ENCODE measurements around the gene CYB5R4.

DNA sequence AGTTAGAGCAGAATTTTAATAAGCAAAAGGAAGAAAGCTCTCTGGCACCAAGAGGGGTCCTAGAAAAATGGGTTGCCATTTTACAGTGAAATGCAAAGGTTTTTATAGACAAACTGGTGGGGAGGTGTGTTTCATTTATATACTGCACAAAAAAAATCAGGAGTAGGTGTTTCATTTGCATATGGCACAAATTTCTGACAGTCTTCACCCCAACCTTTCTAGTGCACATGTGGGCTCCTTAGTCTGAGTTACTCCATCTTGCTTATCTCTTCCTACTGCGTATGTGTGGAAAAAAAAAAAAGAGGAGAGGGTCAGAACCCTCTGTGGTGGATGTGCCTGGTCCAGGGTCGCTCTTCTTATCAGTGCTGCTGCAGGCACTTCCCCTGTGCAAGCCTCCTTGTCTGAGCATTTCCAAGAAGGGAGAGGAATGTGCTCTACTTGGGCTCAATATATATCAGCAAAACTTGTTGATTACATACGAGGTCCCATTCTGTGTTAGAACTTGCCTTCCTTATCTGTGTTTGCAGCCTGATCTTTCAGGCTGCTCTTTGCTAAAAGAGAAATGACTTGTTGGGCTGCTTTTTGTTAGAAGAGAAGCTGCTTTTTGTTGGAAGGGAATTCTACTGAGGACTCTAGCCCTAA, 115.0 kb downstream of the CYB5R4 start:
- TF ChIP-seq, protein P1, sequence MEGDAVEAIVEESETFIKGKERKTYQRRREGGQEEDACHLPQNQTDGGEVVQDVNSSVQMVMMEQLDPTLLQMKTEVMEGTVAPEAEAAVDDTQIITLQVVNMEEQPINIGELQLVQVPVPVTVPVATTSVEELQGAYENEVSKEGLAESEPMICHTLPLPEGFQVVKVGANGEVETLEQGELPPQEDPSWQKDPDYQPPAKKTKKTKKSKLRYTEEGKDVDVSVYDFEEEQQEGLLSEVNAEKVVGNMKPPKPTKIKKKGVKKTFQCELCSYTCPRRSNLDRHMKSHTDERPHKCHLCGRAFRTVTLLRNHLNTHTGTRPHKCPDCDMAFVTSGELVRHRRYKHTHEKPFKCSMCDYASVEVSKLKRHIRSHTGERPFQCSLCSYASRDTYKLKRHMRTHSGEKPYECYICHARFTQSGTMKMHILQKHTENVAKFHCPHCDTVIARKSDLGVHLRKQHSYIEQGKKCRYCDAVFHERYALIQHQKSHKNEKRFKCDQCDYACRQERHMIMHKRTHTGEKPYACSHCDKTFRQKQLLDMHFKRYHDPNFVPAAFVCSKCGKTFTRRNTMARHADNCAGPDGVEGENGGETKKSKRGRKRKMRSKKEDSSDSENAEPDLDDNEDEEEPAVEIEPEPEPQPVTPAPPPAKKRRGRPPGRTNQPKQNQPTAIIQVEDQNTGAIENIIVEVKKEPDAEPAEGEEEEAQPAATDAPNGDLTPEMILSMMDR (IDR thresholded peaks at IDR 0.05): no peak
- TF ChIP-seq, protein P2, sequence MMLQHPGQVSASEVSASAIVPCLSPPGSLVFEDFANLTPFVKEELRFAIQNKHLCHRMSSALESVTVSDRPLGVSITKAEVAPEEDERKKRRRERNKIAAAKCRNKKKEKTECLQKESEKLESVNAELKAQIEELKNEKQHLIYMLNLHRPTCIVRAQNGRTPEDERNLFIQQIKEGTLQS (CRISPR knock-in tag; conservative IDR thresholded peaks at IDR 0.05): no peak
- TF ChIP-seq, protein P3, sequence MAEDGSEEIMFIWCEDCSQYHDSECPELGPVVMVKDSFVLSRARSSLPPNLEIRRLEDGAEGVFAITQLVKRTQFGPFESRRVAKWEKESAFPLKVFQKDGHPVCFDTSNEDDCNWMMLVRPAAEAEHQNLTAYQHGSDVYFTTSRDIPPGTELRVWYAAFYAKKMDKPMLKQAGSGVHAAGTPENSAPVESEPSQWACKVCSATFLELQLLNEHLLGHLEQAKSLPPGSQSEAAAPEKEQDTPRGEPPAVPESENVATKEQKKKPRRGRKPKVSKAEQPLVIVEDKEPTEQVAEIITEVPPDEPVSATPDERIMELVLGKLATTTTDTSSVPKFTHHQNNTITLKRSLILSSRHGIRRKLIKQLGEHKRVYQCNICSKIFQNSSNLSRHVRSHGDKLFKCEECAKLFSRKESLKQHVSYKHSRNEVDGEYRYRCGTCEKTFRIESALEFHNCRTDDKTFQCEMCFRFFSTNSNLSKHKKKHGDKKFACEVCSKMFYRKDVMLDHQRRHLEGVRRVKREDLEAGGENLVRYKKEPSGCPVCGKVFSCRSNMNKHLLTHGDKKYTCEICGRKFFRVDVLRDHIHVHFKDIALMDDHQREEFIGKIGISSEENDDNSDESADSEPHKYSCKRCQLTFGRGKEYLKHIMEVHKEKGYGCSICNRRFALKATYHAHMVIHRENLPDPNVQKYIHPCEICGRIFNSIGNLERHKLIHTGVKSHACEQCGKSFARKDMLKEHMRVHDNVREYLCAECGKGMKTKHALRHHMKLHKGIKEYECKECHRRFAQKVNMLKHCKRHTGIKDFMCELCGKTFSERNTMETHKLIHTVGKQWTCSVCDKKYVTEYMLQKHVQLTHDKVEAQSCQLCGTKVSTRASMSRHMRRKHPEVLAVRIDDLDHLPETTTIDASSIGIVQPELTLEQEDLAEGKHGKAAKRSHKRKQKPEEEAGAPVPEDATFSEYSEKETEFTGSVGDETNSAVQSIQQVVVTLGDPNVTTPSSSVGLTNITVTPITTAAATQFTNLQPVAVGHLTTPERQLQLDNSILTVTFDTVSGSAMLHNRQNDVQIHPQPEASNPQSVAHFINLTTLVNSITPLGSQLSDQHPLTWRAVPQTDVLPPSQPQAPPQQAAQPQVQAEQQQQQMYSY (CRISPR knock-in tag; IDR thresholded peaks at IDR 0.05): no peak
- no peak for TF ChIP-seq CREM (CRISPR knock-in tag; IDR thresholded peaks at IDR 0.05)
- TF ChIP-seq JUN (CRISPR knock-in tag; IDR thresholded peaks at IDR 0.05): no peak
- TF ChIP-seq, protein P4, sequence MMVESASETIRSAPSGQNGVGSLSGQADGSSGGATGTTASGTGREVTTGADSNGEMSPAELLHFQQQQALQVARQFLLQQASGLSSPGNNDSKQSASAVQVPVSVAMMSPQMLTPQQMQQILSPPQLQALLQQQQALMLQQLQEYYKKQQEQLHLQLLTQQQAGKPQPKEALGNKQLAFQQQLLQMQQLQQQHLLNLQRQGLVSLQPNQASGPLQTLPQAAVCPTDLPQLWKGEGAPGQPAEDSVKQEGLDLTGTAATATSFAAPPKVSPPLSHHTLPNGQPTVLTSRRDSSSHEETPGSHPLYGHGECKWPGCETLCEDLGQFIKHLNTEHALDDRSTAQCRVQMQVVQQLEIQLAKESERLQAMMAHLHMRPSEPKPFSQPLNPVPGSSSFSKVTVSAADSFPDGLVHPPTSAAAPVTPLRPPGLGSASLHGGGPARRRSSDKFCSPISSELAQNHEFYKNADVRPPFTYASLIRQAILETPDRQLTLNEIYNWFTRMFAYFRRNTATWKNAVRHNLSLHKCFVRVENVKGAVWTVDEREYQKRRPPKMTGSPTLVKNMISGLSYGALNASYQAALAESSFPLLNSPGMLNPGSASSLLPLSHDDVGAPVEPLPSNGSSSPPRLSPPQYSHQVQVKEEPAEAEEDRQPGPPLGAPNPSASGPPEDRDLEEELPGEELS (CRISPR knock-in tag; IDR thresholded peaks at IDR 0.05): no peak
- TF ChIP-seq, protein P5, sequence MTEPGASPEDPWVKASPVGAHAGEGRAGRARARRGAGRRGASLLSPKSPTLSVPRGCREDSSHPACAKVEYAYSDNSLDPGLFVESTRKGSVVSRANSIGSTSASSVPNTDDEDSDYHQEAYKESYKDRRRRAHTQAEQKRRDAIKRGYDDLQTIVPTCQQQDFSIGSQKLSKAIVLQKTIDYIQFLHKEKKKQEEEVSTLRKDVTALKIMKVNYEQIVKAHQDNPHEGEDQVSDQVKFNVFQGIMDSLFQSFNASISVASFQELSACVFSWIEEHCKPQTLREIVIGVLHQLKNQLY (CRISPR knock-in tag; IDR thresholded peaks at IDR 0.05): no peak
- TF ChIP-seq GTF2I (CRISPR knock-in tag; conservative IDR thresholded peaks at IDR 0.05): no peak
- no peak for TF ChIP-seq ZNF317 (CRISPR knock-in tag; IDR thresholded peaks at IDR 0.05; ENCODE audit: borderline replicate concordance, low read depth)
